ENCODE measurements around the gene MROH9.

- TF ChIP-seq, protein P1, sequence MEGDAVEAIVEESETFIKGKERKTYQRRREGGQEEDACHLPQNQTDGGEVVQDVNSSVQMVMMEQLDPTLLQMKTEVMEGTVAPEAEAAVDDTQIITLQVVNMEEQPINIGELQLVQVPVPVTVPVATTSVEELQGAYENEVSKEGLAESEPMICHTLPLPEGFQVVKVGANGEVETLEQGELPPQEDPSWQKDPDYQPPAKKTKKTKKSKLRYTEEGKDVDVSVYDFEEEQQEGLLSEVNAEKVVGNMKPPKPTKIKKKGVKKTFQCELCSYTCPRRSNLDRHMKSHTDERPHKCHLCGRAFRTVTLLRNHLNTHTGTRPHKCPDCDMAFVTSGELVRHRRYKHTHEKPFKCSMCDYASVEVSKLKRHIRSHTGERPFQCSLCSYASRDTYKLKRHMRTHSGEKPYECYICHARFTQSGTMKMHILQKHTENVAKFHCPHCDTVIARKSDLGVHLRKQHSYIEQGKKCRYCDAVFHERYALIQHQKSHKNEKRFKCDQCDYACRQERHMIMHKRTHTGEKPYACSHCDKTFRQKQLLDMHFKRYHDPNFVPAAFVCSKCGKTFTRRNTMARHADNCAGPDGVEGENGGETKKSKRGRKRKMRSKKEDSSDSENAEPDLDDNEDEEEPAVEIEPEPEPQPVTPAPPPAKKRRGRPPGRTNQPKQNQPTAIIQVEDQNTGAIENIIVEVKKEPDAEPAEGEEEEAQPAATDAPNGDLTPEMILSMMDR (IDR thresholded peaks at IDR 0.05) = no peak
- TF ChIP-seq POLR2AphosphoS5 (IDR thresholded peaks at IDR 0.05) = no peak
Measured at GRCh38 chr1:171112119-171112518, 176.8 kb downstream of the MROH9 start.

All from stomach (tissue), 4 donors.